OCI-LY3 (cell line): ENCODE data around the gene AHCYL2.

ENCODE experiments used
- H2AFZ ChIP-seq: fragments of 200-600, 300-600 bp; shearing (Covaris generic); 2 replicates; pipeline ENCODE4 v1.6.0; 2014; ENCODE audit warnings: antibody characterized with exemption, low read depth, low read length
- H3K27ac ChIP-seq: fragments of 200-600, 300-600 bp; sonication (generic); 2 replicates; pipeline ENCODE4 v1.5.1; 2014; ENCODE audit warnings: mild to moderate bottlenecking, low read length, moderate library complexity, mixed read lengths
- H3K27me3 ChIP-seq: fragments of 200-600, 300-600 bp; sonication (generic); 2 replicates; pipeline ENCODE4 v1.6.1; 2014; ENCODE audit warnings: low read depth, low read length, mixed read lengths
- H3K36me3 ChIP-seq: fragments of 200-600, 300-600 bp; sonication (generic); replicated peaks from 2 replicates; pipeline ENCODE3; 2014; ENCODE audit warnings: low read depth, low read length, mixed read lengths
- H3K4me1 ChIP-seq: fragments of 300-600, 200-600 bp; sonication (generic); 2 replicates; pipeline ENCODE4 v1.6.1; 2014; ENCODE audit warnings: low read length, mixed read lengths
- H3K4me2 ChIP-seq: fragments of 200-600, 300-600 bp; sonication (generic); 2 replicates; pipeline ENCODE4 v1.6.1; 2014; ENCODE audit warnings: low read length, mixed read lengths
- H3K4me3 ChIP-seq: fragments of 300-600, 200-600 bp; sonication (generic); 2 replicates; pipeline ENCODE4 v1.5.1; 2014; ENCODE audit warnings: antibody characterized with exemption, mild to moderate bottlenecking, low read length, moderate library complexity
- H3K79me2 ChIP-seq: fragments of 300-600, 200-600 bp; shearing (Covaris generic); 2 replicates; pipeline ENCODE4 v1.6.1; 2014; ENCODE audit warnings: mild to moderate bottlenecking, low read length, mixed read lengths
- H3K9ac ChIP-seq: fragments of 300-600, 200-600 bp; shearing (Covaris generic); 2 replicates; pipeline ENCODE4 v1.6.0; 2014; ENCODE audit warnings: mild to moderate bottlenecking, low read length, moderate library complexity
- H3K9me3 ChIP-seq: fragments of 200-600, 300-600 bp; shearing (Covaris generic); 2 replicates; pipeline ENCODE4 v1.6.1; 2014; ENCODE audit warnings: low read length, mixed read lengths; ENCODE audit not compliant: insufficient read depth
- H4K20me1 ChIP-seq: fragments of 200-600, 300-600 bp; sonication (generic); 2 replicates; pipeline ENCODE4 v1.6.1; 2016; ENCODE audit warnings: low read length, mixed read lengths; ENCODE audit not compliant: insufficient read depth
- CTCF ChIP-seq: fragments of 200-600, 300-600 bp; sonication (generic); IDR thresholded peaks from 2 replicates; pipeline ENCODE4 v1.5.1; 2014; ENCODE audit warnings: antibody characterized with exemption, low read length, low read depth
- EZH2phosphoT487 ChIP-seq: fragments of 200-600 bp; shearing (Covaris generic); IDR thresholded peaks from 2 replicates; pipeline ENCODE4 v1.6.1; 2018; ENCODE audit warnings: antibody characterized with exemption, mixed run types, low read depth

Gene AHCYL2

GRCh38 chr7:129279757-129280156 is 54.9 kb downstream of the AHCYL2 start:
- Histone ChIP-seq H2AFZ (no peak overlapping the region), H3K4me1 (no peaks in the 10 kb centered on the region), H3K4me3 (no peak overlapping the region), H3K27me3 (no peaks in the 10 kb centered on the region), H3K27ac (no peak overlapping the region), H3K79me2 (no peaks in the 10 kb centered on the region), H3K4me2 (no peak overlapping the region), H3K36me3 (no peaks in the 10 kb centered on the region), H3K9ac (no peak overlapping the region), H3K9me3 (no peaks in the 10 kb centered on the region), H4K20me1 (no peaks in the 10 kb centered on the region)
- no peak for TF ChIP-seq CTCF

GRCh38 chr7:129281163-129281562 is 56.3 kb downstream of the AHCYL2 start:
- H3K4me2 ChIP-seq: no peak overlapping the region
- no peak overlapping the region for H2AFZ ChIP-seq
- H3K36me3 ChIP-seq: no peaks in the 10 kb centered on the region
- H3K9ac ChIP-seq: no peak overlapping the region
- no peaks in the 10 kb centered on the region for H3K9me3 ChIP-seq
- TF ChIP-seq CTCF: no peak
- no peak for TF ChIP-seq EZH2phosphoT487
- H3K4me3 ChIP-seq: no peak overlapping the region
- H3K27ac ChIP-seq: no peak overlapping the region
- no peaks in the 10 kb centered on the region for H4K20me1 ChIP-seq
- H3K27me3 ChIP-seq: no peaks in the 10 kb centered on the region
- H3K4me1 ChIP-seq: no peaks in the 10 kb centered on the region
- no peaks in the 10 kb centered on the region for H3K79me2 ChIP-seq

GRCh38 chr7:129282865-129283264 is 58.0 kb downstream of the AHCYL2 start:
- Histone ChIP-seq H3K9ac (no peak overlapping the region), H3K27ac (no peak overlapping the region), H3K4me2 (no peak overlapping the region), H2AFZ (no peak overlapping the region), H3K36me3 (no peaks in the 10 kb centered on the region), H3K4me1 (no peaks in the 10 kb centered on the region), H3K27me3 (no peaks in the 10 kb centered on the region), H4K20me1 (no peaks in the 10 kb centered on the region), H3K9me3 (no peaks in the 10 kb centered on the region), H3K79me2 (no peaks in the 10 kb centered on the region), H3K4me3 (no peak overlapping the region)
- TF ChIP-seq EZH2phosphoT487 (no peak), CTCF (no peak)

- Histone ChIP-seq H3K27me3 (no peaks in the 10 kb centered on the region), H3K9ac (no peak overlapping the region), H3K4me2 (no peak overlapping the region), H3K79me2 (no peaks in the 10 kb centered on the region), H3K36me3 (no peaks in the 10 kb centered on the region), H3K4me3 (no peak overlapping the region), H3K9me3 (no peaks in the 10 kb centered on the region), H4K20me1 (no peaks in the 10 kb centered on the region), H3K27ac (no peak overlapping the region), H3K4me1 (no peaks in the 10 kb centered on the region), H2AFZ (no peak overlapping the region)
- TF ChIP-seq EZH2phosphoT487: no peak
- no peak for TF ChIP-seq CTCF
Observed at GRCh38 chr7:129283936-129284335, 59.1 kb downstream of the AHCYL2 start.
